Activated CD4-positive, alpha-beta T cell treated with anti-CD3 and anti-CD28 coated beads, Interleukin-2, amount 10 ng/mL, durations not matched to agents 7 days and 5 days (primary cell): ENCODE results near the gene RC3H1. TPM values are rescaled to one million over a fixed set of nuclear protein-coding genes. Genes with fewer than 3 reads are reported as not detected.

Experiments
- CTCF ChIA-PET: fragments of 350-600 bp; sonication (Branson Sonifier 250); formaldehyde crosslinking; loops from one replicate; lab custom pipeline; 2021; ENCODE audit warnings: antibody characterized with exemption; lab: Charles Lee
- POLR2A ChIA-PET: fragments of 350-600 bp; sonication (Branson Sonifier 250); formaldehyde crosslinking; loops from one replicate; lab custom pipeline; 2021; ENCODE audit warnings: antibody characterized with exemption; lab: Charles Lee
- DNase-seq: peaks from one replicate; pipeline ENCODE4 v3.0.0-alpha.2; 2020
- H3K27ac Mint-ChIP-seq: one replicate; pipeline ENCODE4 v1.8.0; 2021; ENCODE audit warnings: mild to moderate bottlenecking, moderate library complexity, mixed read lengths
- H3K27me3 Mint-ChIP-seq: one replicate; pipeline ENCODE4 v1.8.0; 2021; ENCODE audit warnings: mixed read lengths
- H3K36me3 Mint-ChIP-seq: one replicate; pipeline ENCODE4 v1.8.0; 2021; ENCODE audit warnings: low read depth, mixed read lengths
- H3K4me1 Mint-ChIP-seq: one replicate; pipeline ENCODE4 v1.8.0; 2021; ENCODE audit warnings: mixed read lengths
- H3K4me3 Mint-ChIP-seq: one replicate; pipeline ENCODE4 v1.8.0; 2021; ENCODE audit warnings: mild to moderate bottlenecking, moderate library complexity, mixed read lengths
- H3K9me3 Mint-ChIP-seq: one replicate; pipeline ENCODE4 v1.8.0; 2021; ENCODE audit warnings: mixed read lengths
- total RNA-seq, 2 experiments: library from RNA; stranded (reverse); gene quantifications; one replicate each; pipeline ENCODE4 v1.2.3, GENCODE V29; 2021

Gene RC3H1
- total RNA-seq, 2 experiments from 2014 or later = 34.4 to 37.9 TPM

GRCh38 chr1:173887627-173888026 lies 134.5 kb downstream of the RC3H1 start:
- peaks cover 42% of the 10 kb centered on the region for H3K36me3 Mint-ChIP-seq
- H3K9me3 Mint-ChIP-seq = no peaks in the 10 kb centered on the region
- H3K27ac Mint-ChIP-seq = no peak overlapping the region
- no peaks in the 10 kb centered on the region for H3K27me3 Mint-ChIP-seq
- DNase-seq = no peak
- no peak overlapping the region for H3K4me3 Mint-ChIP-seq
- CTCF ChIA-PET = interaction anchor here (0.5 kb wide), 1 partner anchor 41 kb away, joined by 3 read pairs; no protein-coding TSS in a partner anchor
- peaks cover 16% of the 10 kb centered on the region for H3K4me1 Mint-ChIP-seq
- POLR2A ChIA-PET = no interaction called here

DNA sequence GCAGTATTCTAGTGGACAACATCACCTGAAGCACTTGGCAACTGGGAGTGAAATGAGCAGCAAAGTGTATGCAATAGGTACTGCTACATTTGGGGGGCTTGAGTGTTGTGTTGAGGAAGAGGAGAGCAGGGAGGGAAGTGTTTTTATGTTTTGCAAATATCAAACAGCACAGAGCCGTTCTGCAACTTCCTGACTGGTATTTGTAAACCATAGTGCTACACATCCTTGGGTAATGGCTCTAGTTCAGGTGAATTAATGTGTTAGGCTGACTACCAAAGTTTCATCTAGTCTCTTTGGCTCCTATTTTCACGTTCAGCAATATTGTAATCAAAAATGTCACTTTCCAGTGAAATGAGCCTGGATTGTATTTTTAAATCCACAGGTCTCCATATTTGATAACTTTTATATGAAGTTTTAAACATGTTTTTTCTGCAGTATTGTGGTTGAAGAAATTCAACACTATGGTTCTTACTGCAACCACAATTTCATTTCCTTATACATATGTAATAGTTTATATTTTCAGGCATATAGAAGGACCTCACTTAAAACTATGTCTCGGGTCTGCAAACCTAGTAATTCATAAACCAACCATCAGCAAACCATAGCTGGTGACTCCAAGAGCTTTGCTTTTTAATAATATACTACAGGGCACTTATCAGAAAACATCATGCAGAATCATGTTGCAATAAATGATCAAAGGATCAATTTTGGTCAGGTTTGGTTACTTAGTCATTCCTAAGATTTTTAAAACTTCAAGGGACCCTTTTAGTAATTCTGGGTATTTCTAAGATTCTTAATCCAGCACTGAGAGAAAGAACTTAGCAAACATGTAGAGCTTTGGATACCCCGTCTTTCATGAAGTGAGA lies 135.2 kb downstream of the RC3H1 start:
- H3K27me3 Mint-ChIP-seq = no peaks in the 10 kb centered on the region
- peaks cover 16% of the 10 kb centered on the region for H3K4me1 Mint-ChIP-seq
- peaks cover 42% of the 10 kb centered on the region for H3K36me3 Mint-ChIP-seq
- H3K27ac Mint-ChIP-seq = peak overlapping the region; percentile 55
- H3K4me3 Mint-ChIP-seq = no peak overlapping the region
- H3K9me3 Mint-ChIP-seq = no peaks in the 10 kb centered on the region
- no peak for DNase-seq
- ChIA-PET CTCF (no interaction called here), POLR2A (no interaction called here)

DNA sequence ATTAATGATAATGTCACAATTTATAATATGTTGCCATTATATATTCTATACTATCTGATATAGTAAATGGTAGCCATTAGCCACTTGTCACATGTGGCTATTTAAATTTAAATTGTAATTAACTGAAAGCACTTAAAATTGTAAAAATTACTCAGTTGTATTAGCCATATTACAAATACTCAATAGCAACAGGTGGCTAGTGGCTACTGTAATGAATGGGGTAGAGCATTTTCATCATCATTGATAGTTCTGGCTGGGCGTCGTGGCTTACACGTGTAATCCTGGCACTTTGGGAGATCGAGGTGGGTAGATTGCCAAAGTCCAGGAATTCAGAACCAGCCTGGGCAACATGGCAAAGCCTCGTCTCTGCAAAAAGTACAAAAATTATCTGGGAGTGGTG lies 137.5 kb downstream of the RC3H1 start:
- POLR2A ChIA-PET = no interaction called here
- H3K36me3 Mint-ChIP-seq = peaks cover 33% of the 10 kb centered on the region
- CTCF ChIA-PET = no interaction called here
- DNase-seq = no peak
- H3K4me1 Mint-ChIP-seq = peaks cover 16% of the 10 kb centered on the region
- no peak overlapping the region for H3K27ac Mint-ChIP-seq
- H3K27me3 Mint-ChIP-seq = no peaks in the 10 kb centered on the region
- H3K4me3 Mint-ChIP-seq = no peak overlapping the region
- peaks cover 3% of the 10 kb centered on the region for H3K9me3 Mint-ChIP-seq

Other genes with a start within 250 kb of the RC3H1 start
- gene DARS2, start 197.7 kb downstream of the RC3H1 start, total RNA-seq = 10 to 100 TPM; 28.1 to 30.8 TPM
- gene CENPL, start 197.5 kb downstream of the RC3H1 start, total RNA-seq = 10 to 100 TPM; 35.5 to 39.7 TPM
- 100 to 1,000 TPM; 328 to 370 TPM for gene GAS5, start 154.4 kb downstream of the RC3H1 start, total RNA-seq
- 10 to 100 TPM; 10.2 to 10.9 TPM for gene ZBTB37, start 154.0 kb downstream of the RC3H1 start, total RNA-seq
- gene SERPINC1, start 105.0 kb downstream of the RC3H1 start, total RNA-seq = under 1 TPM; 0.17 TPM
- 10 to 100 TPM; 47.4 to 53.3 TPM for gene RABGAP1L, start 137.2 kb upstream of the RC3H1 start, total RNA-seq